Stimulated activated naive CD8-positive, alpha-beta T cell treated with anti-CD3 and anti-CD28 coated beads, Interleukin-15, Interleukin-2, amounts not matched to agents 100 ng/mL and 50 ng/mL, for 24 hours (primary cell): ENCODE measurements around the gene FAM43A.
A peak's percentile ranks its signal among the peaks of the same experiment; 100 is the strongest.

ENCODE experiments used
- H3K27ac Mint-ChIP-seq: one replicate; pipeline ENCODE4 v1.8.0; 2021; ENCODE audit warnings: mild to moderate bottlenecking, mixed read lengths
- H3K27me3 Mint-ChIP-seq: one replicate; pipeline ENCODE4 v1.8.0; 2021; ENCODE audit warnings: mixed read lengths
- H3K36me3 Mint-ChIP-seq: one replicate; pipeline ENCODE4 v1.8.0; 2021; ENCODE audit warnings: low read depth, mixed read lengths
- H3K4me1 Mint-ChIP-seq: one replicate; pipeline ENCODE4 v1.8.0; 2021; ENCODE audit warnings: low read depth, mixed read lengths
- H3K4me3 Mint-ChIP-seq: one replicate; pipeline ENCODE4 v1.8.0; 2021; ENCODE audit warnings: mild to moderate bottlenecking, mixed read lengths
- H3K9me3 Mint-ChIP-seq: one replicate; pipeline ENCODE4 v1.8.0; 2021; ENCODE audit warnings: mixed read lengths

Gene FAM43A

DNA sequence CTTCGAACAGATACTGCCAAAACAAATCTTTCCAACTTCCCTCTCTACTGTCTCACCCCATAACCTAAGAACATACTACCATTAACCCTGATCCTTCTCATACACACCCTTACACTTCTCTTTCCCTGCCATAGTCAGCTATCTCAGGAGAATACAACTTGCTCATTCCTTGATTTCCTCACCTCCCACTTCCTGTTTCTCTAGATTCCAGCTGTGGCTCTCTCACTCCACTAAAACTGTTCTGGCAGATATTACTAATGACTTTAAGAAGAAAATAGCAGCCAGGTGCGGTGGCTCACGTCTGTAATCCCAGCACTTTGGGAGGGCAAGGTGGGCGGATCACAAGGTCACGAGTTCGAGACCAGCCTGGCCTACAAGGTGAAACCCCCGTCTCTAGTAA, 18.3 kb upstream of the FAM43A start:
- Mint-ChIP-seq H3K36me3 (peaks cover 59% of the 10 kb centered on the region), H3K27me3 (no peaks in the 10 kb centered on the region), H3K27ac (peak overlapping the region; percentile 9), H3K4me1 (peaks cover 29% of the 10 kb centered on the region), H3K9me3 (no peaks in the 10 kb centered on the region), H3K4me3 (no peak overlapping the region)

DNA sequence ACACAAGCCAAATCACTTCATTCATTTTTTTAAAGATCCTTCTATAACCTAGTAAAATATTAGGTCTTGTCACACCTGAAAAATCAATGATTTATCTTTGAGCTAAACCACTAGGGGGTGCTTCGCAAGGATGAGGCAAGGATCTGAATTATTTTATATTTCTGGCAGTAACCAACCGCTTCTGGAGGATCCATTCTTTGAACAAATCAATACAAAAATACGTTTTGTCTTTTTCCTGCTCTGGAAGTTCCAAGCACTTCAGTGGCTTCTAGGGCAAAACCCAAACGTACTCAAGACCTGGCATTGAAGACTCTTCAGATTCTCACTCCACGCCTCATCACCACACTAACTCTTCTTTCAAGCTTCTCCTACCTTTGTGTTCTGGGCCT, 14.2 kb upstream of the FAM43A start:
- H3K27me3 Mint-ChIP-seq, result no peaks in the 10 kb centered on the region
- peak overlapping the region; percentile 96 for H3K27ac Mint-ChIP-seq
- no peaks in the 10 kb centered on the region for H3K9me3 Mint-ChIP-seq
- H3K4me3 Mint-ChIP-seq, result peak overlapping the region; percentile 99
- peaks cover 29% of the 10 kb centered on the region for H3K36me3 Mint-ChIP-seq
- peaks cover 65% of the 10 kb centered on the region for H3K4me1 Mint-ChIP-seq

DNA sequence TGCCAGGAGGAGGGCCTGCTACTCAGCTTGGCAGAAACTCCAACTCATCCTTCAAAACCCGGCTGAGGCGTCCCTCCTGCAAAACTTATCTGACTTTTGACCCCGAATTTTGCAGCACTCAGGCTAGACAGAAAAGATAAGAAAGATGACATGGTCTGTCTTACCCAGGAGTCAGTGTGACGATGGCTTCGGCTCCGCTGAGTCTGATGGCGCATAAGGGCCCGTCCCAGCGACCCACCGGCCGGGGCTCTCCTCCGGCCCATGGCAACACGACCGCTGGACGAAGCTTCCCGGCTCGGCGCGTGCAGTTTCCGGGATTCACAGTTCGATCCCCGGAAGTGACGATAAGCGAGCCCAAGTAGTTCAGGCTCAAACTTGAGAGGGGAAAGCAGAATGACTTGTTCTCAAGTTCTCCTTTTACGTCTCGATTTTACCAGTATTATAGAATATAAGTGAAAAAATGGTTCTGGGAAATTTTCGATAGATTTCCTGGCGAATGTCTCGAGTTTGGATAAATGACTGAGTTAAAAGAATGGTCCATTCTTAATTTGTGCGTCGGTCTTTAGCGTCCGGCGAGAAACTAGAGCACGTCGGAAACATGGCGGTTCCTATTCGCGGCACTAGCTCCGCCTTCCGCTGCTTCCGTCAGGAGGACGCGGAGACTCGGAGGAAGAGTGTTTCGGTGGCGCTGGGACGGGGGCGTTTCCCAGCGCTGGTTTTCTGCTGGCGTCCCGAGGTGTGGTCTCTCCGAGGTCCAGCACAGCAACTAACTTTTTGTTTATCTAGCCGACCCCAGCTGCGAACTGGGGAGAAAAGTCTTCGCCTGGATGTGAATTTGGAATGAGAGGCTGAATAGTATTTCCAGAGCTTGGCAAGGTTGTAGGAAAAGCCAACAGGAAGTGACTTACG, 13.5 kb upstream of the FAM43A start, which contains the start of gene LSG1:
Gene LSG1, minus strand, starts transcription at position 292 of the 909 bp plus-strand sequence. Its CDS starts 29 bp downstream, at position 263.
- peaks cover 3% of the 10 kb centered on the region for H3K27me3 Mint-ChIP-seq
- H3K9me3 Mint-ChIP-seq, result no peaks in the 10 kb centered on the region
- H3K27ac Mint-ChIP-seq, result peak within 1 kb of the TSS; percentile 96
- peaks cover 24% of the 10 kb centered on the region for H3K36me3 Mint-ChIP-seq
- peak within 1 kb of the TSS; percentile 99 for H3K4me3 Mint-ChIP-seq
- peaks cover 70% of the 10 kb centered on the region for H3K4me1 Mint-ChIP-seq

DNA sequence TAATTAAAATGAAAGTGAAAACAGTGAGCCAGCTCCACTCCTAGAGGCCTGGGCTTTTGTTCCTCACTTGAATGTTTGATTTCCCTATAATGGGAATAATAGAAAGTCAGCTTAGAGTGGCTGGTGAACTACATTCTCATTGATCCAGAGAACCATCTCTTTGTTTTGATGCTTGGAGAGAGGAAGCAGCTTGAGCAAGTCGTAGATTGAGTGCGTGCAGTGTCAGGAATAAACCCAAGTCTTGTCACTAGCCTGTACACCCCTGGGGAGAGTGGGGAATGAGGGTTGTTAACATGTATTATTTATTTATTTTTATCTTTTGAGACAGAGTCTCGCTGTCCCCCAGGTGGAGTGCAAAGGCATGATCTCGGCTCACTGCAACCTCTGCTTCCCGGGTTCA, 12.8 kb upstream of the FAM43A start:
- Mint-ChIP-seq H3K4me3 (peak overlapping the region; percentile 99), H3K9me3 (no peaks in the 10 kb centered on the region), H3K4me1 (peaks cover 67% of the 10 kb centered on the region), H3K27me3 (peaks cover 3% of the 10 kb centered on the region), H3K27ac (peak overlapping the region; percentile 4), H3K36me3 (peaks cover 19% of the 10 kb centered on the region)

DNA sequence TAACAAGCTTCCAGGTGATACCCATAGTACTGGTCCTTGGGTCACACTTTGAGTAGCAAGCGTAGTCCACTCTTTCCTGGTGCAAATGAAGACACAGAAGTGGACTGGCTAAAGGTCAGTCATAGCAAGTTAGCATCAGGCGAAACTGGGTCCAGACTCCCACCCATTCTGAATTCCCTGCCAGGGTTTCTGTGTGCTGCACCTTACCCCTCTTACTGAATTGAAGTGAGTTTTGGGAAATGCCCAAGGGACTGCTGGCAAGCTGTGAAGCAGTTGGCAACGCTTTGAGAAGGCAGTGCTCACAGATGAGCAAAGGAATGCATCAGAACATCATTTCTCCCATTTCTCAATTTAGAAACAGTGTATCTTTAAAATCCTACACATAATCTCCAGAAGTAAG, 11.9 kb upstream of the FAM43A start:
- H3K27ac Mint-ChIP-seq, result no peak overlapping the region
- H3K4me3 Mint-ChIP-seq, result peak overlapping the region; percentile 37
- peaks cover 62% of the 10 kb centered on the region for H3K4me1 Mint-ChIP-seq
- H3K36me3 Mint-ChIP-seq, result peaks cover 11% of the 10 kb centered on the region
- no peaks in the 10 kb centered on the region for H3K9me3 Mint-ChIP-seq
- H3K27me3 Mint-ChIP-seq, result peaks cover 3% of the 10 kb centered on the region

DNA sequence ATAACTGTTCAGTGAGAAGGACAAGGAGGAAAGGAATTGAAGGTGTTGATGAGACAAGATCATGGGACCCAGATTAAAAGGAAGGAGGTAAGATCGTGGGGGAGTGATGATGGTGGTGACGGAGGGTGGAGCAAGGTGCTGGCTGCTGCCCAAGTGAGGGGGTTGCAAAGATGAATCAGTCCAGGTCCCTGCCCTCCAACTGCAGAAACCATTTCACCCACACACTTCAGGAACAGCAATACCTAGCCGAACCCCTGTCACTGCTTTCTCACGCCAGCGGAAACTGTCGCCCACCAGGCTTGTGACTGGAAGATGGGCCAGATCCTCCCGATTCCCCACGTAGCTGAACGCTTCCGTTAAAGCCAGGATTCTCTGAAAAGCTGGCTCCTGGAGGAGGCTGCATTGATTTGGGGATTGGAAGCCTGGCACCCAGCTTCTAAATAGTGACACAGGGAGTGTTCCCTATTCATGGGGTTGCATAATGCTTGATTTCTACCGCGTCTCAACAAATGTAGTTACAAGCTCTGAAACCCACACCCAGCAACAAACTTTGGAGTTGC, 10.5 kb upstream of the FAM43A start:
- H3K36me3 Mint-ChIP-seq, result peaks cover under 1% of the 10 kb centered on the region
- H3K27me3 Mint-ChIP-seq, result peaks cover 3% of the 10 kb centered on the region
- H3K9me3 Mint-ChIP-seq, result no peaks in the 10 kb centered on the region
- H3K4me3 Mint-ChIP-seq, result peak overlapping the region; percentile 67
- H3K27ac Mint-ChIP-seq, result peak overlapping the region; percentile 92
- peaks cover 54% of the 10 kb centered on the region for H3K4me1 Mint-ChIP-seq

DNA sequence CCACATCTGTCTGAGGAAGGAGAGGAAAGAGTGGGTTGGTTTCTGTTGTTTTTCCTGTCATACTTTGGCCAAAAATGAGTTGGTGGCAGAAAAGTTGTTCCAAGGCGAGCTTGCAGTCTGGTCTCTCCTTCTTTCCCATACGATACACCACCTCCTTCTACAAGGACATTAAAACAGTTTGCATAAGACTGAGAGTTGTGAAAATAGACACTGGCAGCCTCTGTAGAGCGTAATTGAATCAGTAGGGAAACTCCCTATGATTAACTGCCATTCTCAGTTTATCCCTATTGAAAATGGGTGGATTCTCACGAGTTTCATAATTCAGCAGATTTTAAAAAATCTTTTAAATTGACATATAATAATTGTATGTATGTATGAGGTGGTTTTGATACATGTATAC, 10.0 kb upstream of the FAM43A start:
- peaks cover 4% of the 10 kb centered on the region for H3K27me3 Mint-ChIP-seq

DNA sequence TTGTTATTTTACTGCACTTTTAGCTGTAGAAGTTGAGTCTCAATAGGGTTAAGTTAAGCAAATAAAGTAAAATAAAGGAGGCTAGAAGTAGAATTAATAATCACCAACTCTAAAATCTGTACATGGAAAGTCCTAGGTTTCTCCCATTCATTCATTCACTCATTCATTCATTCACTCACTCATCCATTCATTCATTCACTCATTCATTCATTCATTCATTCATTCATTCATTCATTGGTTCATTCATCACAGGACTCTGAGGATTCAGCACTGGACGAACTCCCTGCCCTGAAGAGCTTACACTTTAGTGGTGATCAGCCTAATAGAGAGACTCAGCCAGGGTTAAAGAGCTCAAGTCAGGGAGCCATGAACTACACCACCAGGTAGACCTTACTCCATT, 9.2 kb upstream of the FAM43A start:
- Mint-ChIP-seq H3K27ac (peak overlapping the region; percentile 61), H3K4me1 (peaks cover 41% of the 10 kb centered on the region), H3K36me3 (no peaks in the 10 kb centered on the region), H3K27me3 (peaks cover 9% of the 10 kb centered on the region), H3K4me3 (peak overlapping the region; percentile 37), H3K9me3 (no peaks in the 10 kb centered on the region)

More for the DNA sequence above, 10.0 kb upstream of the FAM43A start:
- H3K27ac Mint-ChIP-seq, result peak overlapping the region; percentile 92
- peak overlapping the region; percentile 67 for H3K4me3 Mint-ChIP-seq
- H3K36me3 Mint-ChIP-seq, result no peaks in the 10 kb centered on the region
- H3K4me1 Mint-ChIP-seq, result peaks cover 49% of the 10 kb centered on the region
- no peaks in the 10 kb centered on the region for H3K9me3 Mint-ChIP-seq

DNA sequence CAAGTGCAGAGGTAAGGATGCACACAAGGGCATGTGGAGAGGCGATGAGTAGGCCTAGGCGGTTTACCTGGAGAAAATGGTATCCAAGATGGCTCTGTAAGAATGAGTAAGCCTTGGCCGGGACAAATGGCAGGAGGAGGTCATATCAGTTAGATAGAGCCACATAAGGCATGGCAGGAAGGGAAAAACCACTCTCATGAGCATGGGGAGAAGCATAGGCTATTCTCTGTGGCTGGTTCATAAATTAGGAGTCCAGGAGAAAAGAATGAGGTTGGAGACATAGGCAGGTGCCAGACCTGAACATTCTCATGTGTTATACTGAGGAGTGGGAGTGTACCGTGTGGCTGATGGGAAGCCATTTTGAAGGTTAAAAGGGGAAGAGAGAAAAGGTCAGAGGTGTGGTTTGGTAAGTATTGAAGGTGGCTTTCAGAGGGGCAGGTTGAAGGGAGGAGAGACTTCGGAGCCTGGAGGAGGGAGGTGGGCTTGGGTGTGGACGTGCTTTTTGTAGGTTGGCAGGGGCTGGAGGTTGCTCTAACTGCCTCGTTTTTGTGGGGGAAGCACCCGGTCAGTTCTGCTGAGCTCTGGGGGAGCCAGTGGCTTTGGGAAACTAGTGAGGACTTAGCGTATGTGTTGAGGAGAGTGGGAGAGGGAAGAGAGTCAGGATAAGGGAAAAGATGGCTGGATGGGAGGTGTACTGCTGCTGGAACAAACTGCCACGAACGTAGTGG, 4.6 kb upstream of the FAM43A start:
- Mint-ChIP-seq H3K36me3 (no peaks in the 10 kb centered on the region), H3K9me3 (no peaks in the 10 kb centered on the region), H3K4me3 (no peak overlapping the region), H3K27me3 (peaks cover 17% of the 10 kb centered on the region), H3K27ac (no peak overlapping the region), H3K4me1 (peaks cover 46% of the 10 kb centered on the region)

DNA sequence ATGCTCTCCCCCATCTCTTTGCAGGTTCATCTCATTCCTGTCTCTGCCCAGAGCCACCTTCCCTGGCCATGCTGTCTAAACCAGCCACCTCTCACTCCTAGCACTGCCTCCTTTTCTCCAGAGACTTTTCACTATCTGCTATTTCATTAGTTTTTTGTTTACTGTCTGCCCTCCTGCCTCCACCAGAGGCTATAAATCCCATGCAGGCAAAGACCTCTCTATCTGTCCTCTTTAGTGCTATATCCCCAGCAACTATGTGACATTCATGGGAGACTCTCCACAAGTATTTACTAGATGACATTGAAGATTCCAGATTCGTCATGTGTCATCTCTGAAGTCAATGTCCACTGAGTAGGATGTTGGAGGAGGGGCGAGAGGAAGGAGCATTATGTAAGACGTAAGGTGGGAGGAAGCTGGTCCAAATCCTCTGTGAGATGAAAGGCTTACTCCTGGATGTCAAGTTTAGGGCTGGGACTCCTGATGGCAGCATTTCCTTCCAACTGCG, 3.4 kb upstream of the FAM43A start:
- no peak overlapping the region for H3K4me3 Mint-ChIP-seq
- peaks cover 42% of the 10 kb centered on the region for H3K4me1 Mint-ChIP-seq

DNA sequence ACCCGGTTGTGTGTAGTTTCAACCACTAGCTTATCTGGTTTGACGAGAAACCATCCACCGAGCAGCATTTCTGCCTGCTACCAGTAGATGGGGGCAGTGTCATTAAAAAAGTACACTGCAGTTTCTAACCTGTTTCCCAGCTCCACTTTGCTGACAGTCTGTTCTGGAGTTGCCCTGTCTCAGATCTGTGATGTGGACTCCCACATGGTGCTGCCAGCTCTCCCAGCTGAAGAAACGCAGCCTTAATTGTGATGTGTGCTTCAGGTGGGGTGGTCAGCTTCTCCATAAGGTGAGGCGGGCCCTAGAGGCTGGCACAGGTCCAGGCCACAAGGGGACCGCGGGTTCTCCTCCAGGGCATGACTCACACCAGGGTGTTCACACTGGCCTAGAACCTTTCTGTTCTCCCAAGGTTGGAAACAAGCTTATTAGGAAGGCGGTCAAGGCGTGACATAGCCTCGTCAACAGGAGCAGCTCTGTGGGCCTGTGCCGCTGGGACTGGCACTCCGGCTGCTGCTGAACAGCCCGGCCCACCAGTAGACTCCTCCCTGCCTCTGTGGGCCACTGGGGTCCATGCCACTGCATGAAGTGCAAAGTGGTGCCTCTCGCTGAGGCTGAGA, 2.9 kb upstream of the FAM43A start:
- no peaks in the 10 kb centered on the region for H3K9me3 Mint-ChIP-seq
- no peaks in the 10 kb centered on the region for H3K36me3 Mint-ChIP-seq
- H3K4me3 Mint-ChIP-seq, result no peak overlapping the region
- H3K27me3 Mint-ChIP-seq, result peaks cover 21% of the 10 kb centered on the region
- no peak overlapping the region for H3K27ac Mint-ChIP-seq
- H3K4me1 Mint-ChIP-seq, result peaks cover 45% of the 10 kb centered on the region

More for the DNA sequence above, 3.4 kb upstream of the FAM43A start:
- Mint-ChIP-seq H3K36me3 (no peaks in the 10 kb centered on the region), H3K27ac (no peak overlapping the region), H3K9me3 (no peaks in the 10 kb centered on the region), H3K27me3 (peaks cover 18% of the 10 kb centered on the region)

DNA sequence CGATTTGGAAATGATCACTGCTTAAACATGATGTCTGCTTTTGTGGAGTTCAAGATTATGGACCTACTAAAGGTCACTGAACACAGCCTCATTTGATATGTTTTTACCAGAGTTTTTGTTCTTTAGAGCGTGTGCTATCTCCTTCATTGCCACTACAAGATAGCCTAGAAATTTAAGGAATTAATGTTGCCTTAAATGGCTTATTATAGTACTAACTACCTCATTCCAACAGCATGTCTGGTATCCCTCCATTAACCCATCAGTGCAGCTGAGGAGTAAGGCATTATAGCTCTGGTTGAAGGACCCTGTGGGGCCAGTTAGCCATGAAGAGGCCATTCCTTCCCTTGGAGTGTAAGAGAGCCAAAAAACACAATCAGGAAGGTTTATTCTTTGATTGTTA, 2.3 kb upstream of the FAM43A start:
- peaks cover 21% of the 10 kb centered on the region for H3K27me3 Mint-ChIP-seq
- H3K9me3 Mint-ChIP-seq, result no peaks in the 10 kb centered on the region
- peaks cover 47% of the 10 kb centered on the region for H3K4me1 Mint-ChIP-seq
- no peak overlapping the region for H3K27ac Mint-ChIP-seq
- H3K36me3 Mint-ChIP-seq, result no peaks in the 10 kb centered on the region
- H3K4me3 Mint-ChIP-seq, result no peak overlapping the region

DNA sequence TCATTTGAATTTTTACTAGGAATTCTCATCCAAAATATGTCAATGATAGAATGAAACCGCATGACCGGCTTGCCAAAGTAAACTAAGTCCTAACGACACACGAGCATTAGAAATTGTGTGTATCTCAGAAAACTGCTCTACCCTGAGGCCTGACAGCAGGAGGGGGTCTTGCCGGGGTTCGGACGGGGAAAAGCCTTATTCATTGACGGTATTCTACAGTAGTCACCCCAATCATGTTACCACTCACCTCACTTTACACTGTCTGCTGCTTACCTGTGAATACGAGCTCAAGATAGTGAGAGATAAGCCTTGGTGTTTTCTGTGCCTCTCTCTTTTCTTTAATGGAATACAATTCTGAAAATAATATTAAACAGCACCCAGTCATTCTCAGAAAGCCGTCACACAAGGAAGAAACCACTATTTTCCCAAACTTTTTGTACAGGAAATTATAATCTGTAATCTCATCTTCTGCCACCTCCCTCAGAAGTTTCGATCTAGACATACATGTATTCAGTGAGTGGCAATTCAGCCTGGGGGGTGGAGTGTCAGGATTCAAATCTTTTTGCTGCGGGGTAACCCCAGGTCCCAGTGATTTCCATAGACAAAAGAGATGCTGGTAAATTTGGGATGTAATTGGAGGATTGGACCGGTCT, 492 bp upstream of the FAM43A start:
- peaks cover 36% of the 10 kb centered on the region for H3K27me3 Mint-ChIP-seq
- peak overlapping the region; percentile 86 for H3K4me3 Mint-ChIP-seq
- H3K36me3 Mint-ChIP-seq, result no peaks in the 10 kb centered on the region
- H3K4me1 Mint-ChIP-seq, result peaks cover 62% of the 10 kb centered on the region
- no peaks in the 10 kb centered on the region for H3K9me3 Mint-ChIP-seq
- peak overlapping the region; percentile 77 for H3K27ac Mint-ChIP-seq

DNA sequence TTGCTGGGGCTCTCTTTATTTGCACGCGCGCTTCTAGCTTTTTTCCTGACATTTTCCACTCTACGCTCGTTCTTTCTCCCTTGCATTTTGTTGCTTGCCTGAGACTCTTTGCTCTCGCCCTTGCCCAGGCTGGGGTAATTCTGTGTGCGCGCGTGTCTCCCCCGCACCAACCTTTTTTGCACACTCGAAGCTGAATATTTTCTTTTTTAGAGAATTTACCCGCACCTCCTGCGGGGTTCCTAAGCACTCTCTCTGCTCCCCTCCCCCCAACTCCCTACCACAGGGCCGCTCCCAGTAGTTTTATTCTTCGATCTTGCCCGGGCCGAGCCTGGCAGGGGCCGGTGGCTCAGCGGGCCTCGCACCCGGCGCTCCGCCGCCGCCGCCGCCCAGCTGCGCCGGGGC, 732 bp downstream of the FAM43A start:
- H3K4me1 Mint-ChIP-seq, result peaks cover 74% of the 10 kb centered on the region
- peaks cover 30% of the 10 kb centered on the region for H3K27me3 Mint-ChIP-seq
- peak overlapping the region; percentile 15 for H3K27ac Mint-ChIP-seq
- no peaks in the 10 kb centered on the region for H3K9me3 Mint-ChIP-seq
- H3K4me3 Mint-ChIP-seq, result peak overlapping the region; percentile 86
- H3K36me3 Mint-ChIP-seq, result no peaks in the 10 kb centered on the region
